Transverse colon (tissue), 4 donors: ENCODE results near the gene RPL34. TPM values are rescaled to one million over a fixed set of nuclear protein-coding genes. Genes with fewer than 3 reads are reported as not detected.

ENCODE experiments used
- DNase-seq: peaks from one replicate; pipeline ENCODE4 v3.0.0-alpha.2; 2019
- H3K27ac ChIP-seq, 4 donors: fragments of 200-600 bp; sonication (generic); 2 replicates each; pipeline ENCODE4 v1.5.1; 2016 to 2018; ENCODE audit warnings: inconsistent platforms in 4 of 4
- H3K27me3 ChIP-seq: fragments of 200-600 bp; sonication (generic); 2 replicates; pipeline ENCODE4 v1.5.1; 2017; ENCODE audit warnings: inconsistent platforms
- H3K36me3 ChIP-seq, 4 donors: fragments of 200-600 bp; sonication (generic); 2 replicates each; pipeline ENCODE4 v1.5.1; 2017 to 2019; ENCODE audit warnings: inconsistent platforms in 4 of 4
- H3K4me1 ChIP-seq, 4 donors: fragments of 200-600 bp; sonication (generic); 2 replicates each; pipeline ENCODE4 v1.5.1; 2017 to 2020; ENCODE audit warnings: inconsistent platforms in 4 of 4
- H3K4me3 ChIP-seq, 4 donors: fragments of 200-600 bp; sonication (generic); 1 replicate in 1 of 4; 2 replicates in 3 of 4; pipeline versions ENCODE4 v1.5.1 to v1.6.1; 2017 to 2019; ENCODE audit warnings: inconsistent platforms in 4 of 4
- H3K9me3 ChIP-seq, 2 donors: fragments of 200-600 bp; sonication (generic); 2 replicates each; pipeline ENCODE4 v1.5.1; 2017 to 2019; ENCODE audit warnings: inconsistent platforms in 2 of 2
- CTCF ChIP-seq, 5 experiments: fragments of 200-600 bp in 3 of 5; fragments of 450-650 bp in 2 of 5; sonication (generic) in 3 of 5; IDR thresholded peaks; 1 replicate in 2 of 5; 2 replicates in 3 of 5; pipeline ENCODE4 v1.5.1; 2016 to 2017; ENCODE audit warnings: antibody characterized with exemption in 5 of 5, inconsistent platforms in 3 of 5, mild to moderate bottlenecking in 2 of 5, moderate library complexity in 1 of 5
- EP300 ChIP-seq: sonication (generic); formaldehyde crosslinking; IDR thresholded peaks from one replicate; pipeline ENCODE4 v1.6.1; 2017; ENCODE audit warnings: antibody characterized with exemption, low read depth
- POLR2A ChIP-seq: fragments of 450-650 bp; IDR thresholded peaks from one replicate; pipeline ENCODE4 v1.6.1; 2016; ENCODE audit warnings: antibody characterized with exemption, mild to moderate bottlenecking, moderate library complexity
- POLR2AphosphoS5 ChIP-seq, 3 donors: sonication (generic); formaldehyde crosslinking; IDR thresholded peaks; one replicate each; pipeline ENCODE4 v1.6.1; 2016; ENCODE audit warnings: antibody characterized with exemption in 3 of 3
- WGBS, 2 donors: methylation state at CpG; one replicate each; pipeline ENCODE4 v1.1.5; 2018; ENCODE audit warnings: low coverage in 1 of 2; 5-methylcytosine and 5-hydroxymethylcytosine counted together
- in situ Hi-C, 4 donors: fragments of 200-750 bp; cut with MboI; loops; one replicate each; pipeline versions ENCODE4 v1.15.0 to v1.15.1; 2017; ENCODE audit warnings: low sequenced_read_pairs in 3 of 4, low pct_ligation_motif_present in 1 of 4, low pct_unique_long_range_greater_than_20kb in 1 of 4
- intact Hi-C: fragments of 100-400 bp; cut with DNase I; formaldehyde crosslinking; loops from one replicate; pipeline ENCODE4 v1.15.1; 2023; ENCODE audit warnings: low total_unique reads
- total RNA-seq, 4 donors: library from RNA; depleted of rRNA; stranded (reverse); fragments of >200 nt; gene quantifications; one replicate each; pipeline ENCODE4 v1.1.0, GENCODE V29; 2016

The RPL34 gene
- total RNA-seq, 4 donors from 2014 or later, result 232 to 594 (median 443) TPM

GRCh38 chr4:108624263-108625056, 4.1 kb downstream of the RPL34 start:
- no peak for DNase-seq
- H3K4me1 ChIP-seq, result peaks cover 0 to 35% (median 14%) of the 10 kb centered on the region in 4 donors
- 61 to 67% methylated on average over 1 to 2 of the region's 2 CpGs for WGBS, 2 donors
- H3K36me3 ChIP-seq, result peaks cover 0 to 60% (median 24%) of the 10 kb centered on the region in 4 donors
- H3K4me3 ChIP-seq, result no peak overlapping the region
- no peak overlapping the region for H3K27ac ChIP-seq
- intact Hi-C loops (no loop called here), in situ Hi-C loops (loop anchor here in 1 of 4 donors (25.0 kb wide), 1 partner anchor 1188 kb away; the partner anchor contains the start of genes CFI and GAR1)
- no peaks in the 10 kb centered on the region for H3K9me3 ChIP-seq
- TF ChIP-seq POLR2A, result no peak
- no peak for TF ChIP-seq CTCF (IDR thresholded peaks at IDR 0.05)
- TF ChIP-seq EP300, result no peak
- TF ChIP-seq POLR2AphosphoS5 (IDR thresholded peaks at IDR 0.05), result no peak
- no peaks in the 10 kb centered on the region for H3K27me3 ChIP-seq

GRCh38 chr4:108626056-108626455, 5.7 kb downstream of the RPL34 start:
- H3K36me3 ChIP-seq, result peaks cover 0 to 75% (median 29%) of the 10 kb centered on the region in 4 donors
- no peak for DNase-seq
- in situ Hi-C loops (loop anchor here in 1 of 4 donors (25.0 kb wide), 1 partner anchor 1186 kb away; the partner anchor contains the start of genes CFI and GAR1), intact Hi-C loops (no loop called here)
- 100% methylated on average over 1 of the region's 1 CpG for WGBS, 2 donors
- no peaks in the 10 kb centered on the region for H3K9me3 ChIP-seq
- H3K4me1 ChIP-seq, result peaks cover 0 to 28% (median 12%) of the 10 kb centered on the region in 4 donors
- H3K27me3 ChIP-seq, result no peaks in the 10 kb centered on the region
- TF ChIP-seq POLR2AphosphoS5 (IDR thresholded peaks at IDR 0.05) (no peak), CTCF (IDR thresholded peaks at IDR 0.05) (no peak), POLR2A (no peak)
- H3K4me3 ChIP-seq, result no peak overlapping the region
- H3K27ac ChIP-seq, result no peak overlapping the region

GRCh38 chr4:108628411-108628810, 8.0 kb downstream of the RPL34 start:
- Histone ChIP-seq H3K27ac (no peak overlapping the region), H3K4me1 (peaks cover 0 to 5% (median 1%) of the 10 kb centered on the region in 4 donors), H3K36me3 (peaks cover 0 to 78% (median 32%) of the 10 kb centered on the region in 4 donors), H3K9me3 (no peaks in the 10 kb centered on the region), H3K27me3 (no peaks in the 10 kb centered on the region), H3K4me3 (no peak overlapping the region)
- intact Hi-C loops (no loop called here), in situ Hi-C loops (loop anchor here in 1 of 4 donors (25.0 kb wide), 1 partner anchor 1184 kb away; the partner anchor contains the start of genes CFI and GAR1)
- DNase-seq, result no peak
- TF ChIP-seq POLR2A (no peak), EP300 (no peak), POLR2AphosphoS5 (IDR thresholded peaks at IDR 0.05) (no peak), CTCF (IDR thresholded peaks at IDR 0.05) (no peak)

GRCh38 chr4:108635070-108635655, 14.8 kb downstream of the RPL34 start:
- no peak overlapping the region for H3K4me3 ChIP-seq
- H3K9me3 ChIP-seq, result no peaks in the 10 kb centered on the region
- WGBS, 2 donors, result 71 to 93% methylated on average over 4 to 8 of the region's 8 CpGs
- H3K4me1 ChIP-seq, result no peaks in the 10 kb centered on the region
- peaks cover 0 to 29% (median 13%) of the 10 kb centered on the region in 4 donors for H3K36me3 ChIP-seq
- intact Hi-C loops (no loop called here), in situ Hi-C loops (loop anchor here in 1 of 4 donors (25.0 kb wide), 1 partner anchor 1177 kb away; the partner anchor contains the start of genes CFI and GAR1)
- no peaks in the 10 kb centered on the region for H3K27me3 ChIP-seq
- DNase-seq, result no peak
- H3K27ac ChIP-seq, result no peak overlapping the region
- TF ChIP-seq EP300 (no peak), POLR2AphosphoS5 (IDR thresholded peaks at IDR 0.05) (no peak), CTCF (IDR thresholded peaks at IDR 0.05) (no peak), POLR2A (no peak)
